ENCODE measurements around the gene MAML2.

MAML2 gene

GRCh38 chr11:96134602-96135001 lies 208.4 kb downstream of the MAML2 start:
- Histone ChIP-seq H3K36me3 (no peaks in the 10 kb centered on the region), H3K4me1 (ENCODE audit: control insufficient read depth in 1 of 2, insufficient read depth in 1 of 2, low read depth in 1 of 2, low read length in 1 of 2) (peaks cover 0 to 11% of the 10 kb centered on the region in 2 experiments), H3K27ac (no peak overlapping the region), H3K27me3 (no peaks in the 10 kb centered on the region), H3K9me3 (no peaks in the 10 kb centered on the region), H3K4me3 (ENCODE audit: low read depth in 1 of 2, low read length in 1 of 2) (no peak overlapping the region)
- TF ChIP-seq CTCF (IDR thresholded peaks at IDR 0.05), result no peak

- TF ChIP-seq CTCF (IDR thresholded peaks at IDR 0.05), result no peak
- Histone ChIP-seq H3K4me3 (ENCODE audit: low read depth in 1 of 2, low read length in 1 of 2) (no peak overlapping the region), H3K27me3 (no peaks in the 10 kb centered on the region), H3K27ac (no peak overlapping the region), H3K9me3 (no peaks in the 10 kb centered on the region), H3K4me1 (ENCODE audit: control insufficient read depth in 1 of 2, insufficient read depth in 1 of 2, low read depth in 1 of 2, low read length in 1 of 2) (peaks cover 0 to 11% of the 10 kb centered on the region in 2 experiments), H3K36me3 (no peaks in the 10 kb centered on the region)
Observed at GRCh38 chr11:96132437-96132836, 210.6 kb downstream of the MAML2 start.

GRCh38 chr11:96130061-96130620 lies 212.9 kb downstream of the MAML2 start:
- Histone ChIP-seq H3K27ac (no peak overlapping the region), H3K4me1 (ENCODE audit: control insufficient read depth in 1 of 2, insufficient read depth in 1 of 2, low read depth in 1 of 2, low read length in 1 of 2) (no peaks in the 10 kb centered on the region), H3K9me3 (no peaks in the 10 kb centered on the region), H3K36me3 (no peaks in the 10 kb centered on the region), H3K4me3 (ENCODE audit: low read depth in 1 of 2, low read length in 1 of 2) (no peak overlapping the region), H3K27me3 (no peaks in the 10 kb centered on the region)
- no peak for TF ChIP-seq CTCF (IDR thresholded peaks at IDR 0.05)

- Histone ChIP-seq H3K36me3 (no peaks in the 10 kb centered on the region), H3K4me1 (ENCODE audit: control insufficient read depth in 1 of 2, insufficient read depth in 1 of 2, low read depth in 1 of 2, low read length in 1 of 2) (no peaks in the 10 kb centered on the region), H3K27me3 (no peaks in the 10 kb centered on the region), H3K27ac (no peak overlapping the region), H3K9me3 (no peaks in the 10 kb centered on the region), H3K4me3 (ENCODE audit: low read depth in 1 of 2, low read length in 1 of 2) (no peak overlapping the region)
- TF ChIP-seq CTCF (IDR thresholded peaks at IDR 0.05), result no peak
Observed at GRCh38 chr11:96127596-96127959, 215.4 kb downstream of the MAML2 start.

- H3K27ac ChIP-seq, result no peak overlapping the region
- H3K36me3 ChIP-seq, result no peaks in the 10 kb centered on the region
- H3K9me3 ChIP-seq, result no peaks in the 10 kb centered on the region
- no peaks in the 10 kb centered on the region for H3K4me1 ChIP-seq (ENCODE audit: control insufficient read depth in 1 of 2, insufficient read depth in 1 of 2, low read depth in 1 of 2, low read length in 1 of 2)
- no peak for TF ChIP-seq CTCF (IDR thresholded peaks at IDR 0.05)
- H3K27me3 ChIP-seq, result no peaks in the 10 kb centered on the region
- H3K4me3 ChIP-seq (ENCODE audit: low read depth in 1 of 2, low read length in 1 of 2), result no peak overlapping the region
Observed at GRCh38 chr11:96126917-96127595, 215.9 kb downstream of the MAML2 start.
